Measurements from ENCODE around the gene NAT8L.

NAT8L gene

DNA sequence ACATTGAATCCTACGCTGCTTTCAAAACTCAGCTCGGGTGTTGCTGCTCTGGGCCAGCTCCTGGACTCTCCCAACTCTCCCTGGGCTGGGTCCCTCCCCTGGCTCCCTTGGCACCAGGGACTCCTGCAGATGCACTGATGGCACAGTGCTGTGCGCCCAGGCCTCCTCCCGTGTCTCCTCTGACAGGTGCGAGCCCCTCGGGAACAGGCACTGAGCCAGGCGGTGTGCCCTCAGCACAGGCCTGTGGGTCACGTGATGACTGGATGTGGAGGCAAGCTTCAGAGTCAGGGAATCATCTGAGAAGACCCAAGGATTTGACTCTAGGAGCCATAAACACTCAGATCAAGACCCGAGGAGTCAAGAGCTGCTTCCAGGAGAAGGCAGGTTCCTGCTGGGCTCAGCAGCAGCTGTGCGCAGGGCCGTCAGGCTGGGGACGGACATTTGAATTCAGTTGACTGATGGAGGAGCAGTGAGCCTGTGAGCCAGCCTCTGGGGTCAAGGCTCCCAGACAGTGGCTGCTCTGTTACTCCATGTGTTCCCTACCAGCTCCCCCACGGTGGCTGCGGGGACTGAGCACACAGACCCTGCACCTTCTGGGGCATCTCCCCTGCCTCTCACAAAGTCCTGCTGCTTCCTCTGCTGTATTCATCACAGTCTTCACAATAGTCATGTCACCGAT, 33.0 kb downstream of the NAT8L start:
- no peak overlapping the region for H3K4me3 ChIP-seq (ENCODE audit: low read depth, low read length)

DNA sequence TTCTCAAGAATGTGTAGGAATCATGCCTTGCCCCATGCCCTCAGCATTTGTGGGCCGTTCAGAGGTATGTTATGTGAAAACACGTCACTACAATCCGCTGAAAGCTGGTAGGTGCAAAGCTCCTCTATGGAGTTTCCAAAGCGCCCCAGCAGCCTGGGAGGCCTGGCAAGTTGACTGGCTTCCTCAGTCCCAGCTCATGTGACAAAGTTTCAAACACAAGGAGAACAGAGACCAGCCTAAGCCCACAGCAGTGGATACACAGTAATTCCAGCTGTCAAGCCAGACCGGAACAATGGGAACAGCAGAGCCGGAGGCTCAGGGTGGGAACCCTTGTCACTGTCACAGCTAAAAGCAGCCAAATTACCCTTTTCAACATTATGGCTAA, 33.5 kb downstream of the NAT8L start:
- H3K4me3 ChIP-seq (ENCODE audit: low read depth, low read length), result no peak overlapping the region

DNA sequence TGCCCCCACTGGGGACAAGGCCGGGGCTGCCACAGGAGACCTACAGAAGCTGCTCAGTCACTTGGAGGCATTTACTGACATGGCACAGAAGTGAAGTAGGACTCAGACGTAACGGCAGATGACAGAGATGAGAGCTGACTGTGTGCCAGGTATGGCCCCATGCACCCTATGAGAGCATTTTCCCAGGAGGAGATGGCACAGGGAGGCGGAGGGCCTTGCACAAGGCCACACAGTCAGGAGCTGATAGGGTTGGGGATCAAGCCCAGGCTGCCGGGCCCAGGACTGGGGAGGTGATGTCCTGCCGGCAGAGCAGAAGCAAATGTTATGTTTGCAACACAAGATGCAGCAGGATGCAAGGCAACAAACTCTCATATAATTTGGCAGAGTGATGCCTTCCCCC, 34.1 kb downstream of the NAT8L start:
- H3K4me3 ChIP-seq (ENCODE audit: low read depth, low read length), result no peak overlapping the region

DNA sequence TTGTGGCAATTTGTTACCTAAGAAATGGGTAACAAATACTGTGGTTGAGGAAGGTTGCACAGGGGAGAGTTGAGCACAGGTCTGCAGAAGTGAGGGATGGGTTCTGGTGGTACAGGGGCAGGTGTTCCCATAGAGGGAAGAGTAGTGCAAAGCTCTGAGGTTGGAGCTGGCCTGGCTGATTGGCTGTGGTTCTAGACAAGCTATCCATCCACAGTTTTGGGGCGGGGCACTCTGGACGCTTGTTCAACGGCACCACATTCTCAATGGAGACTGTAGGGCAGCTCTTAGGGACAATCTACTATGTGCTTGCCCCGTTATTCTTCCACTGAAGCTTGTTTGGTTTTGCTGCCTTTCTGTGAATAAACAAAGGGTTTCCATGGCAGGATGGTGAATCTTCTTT, 35.4 kb downstream of the NAT8L start:
- no peak overlapping the region for H3K4me3 ChIP-seq (ENCODE audit: low read depth, low read length)

DNA sequence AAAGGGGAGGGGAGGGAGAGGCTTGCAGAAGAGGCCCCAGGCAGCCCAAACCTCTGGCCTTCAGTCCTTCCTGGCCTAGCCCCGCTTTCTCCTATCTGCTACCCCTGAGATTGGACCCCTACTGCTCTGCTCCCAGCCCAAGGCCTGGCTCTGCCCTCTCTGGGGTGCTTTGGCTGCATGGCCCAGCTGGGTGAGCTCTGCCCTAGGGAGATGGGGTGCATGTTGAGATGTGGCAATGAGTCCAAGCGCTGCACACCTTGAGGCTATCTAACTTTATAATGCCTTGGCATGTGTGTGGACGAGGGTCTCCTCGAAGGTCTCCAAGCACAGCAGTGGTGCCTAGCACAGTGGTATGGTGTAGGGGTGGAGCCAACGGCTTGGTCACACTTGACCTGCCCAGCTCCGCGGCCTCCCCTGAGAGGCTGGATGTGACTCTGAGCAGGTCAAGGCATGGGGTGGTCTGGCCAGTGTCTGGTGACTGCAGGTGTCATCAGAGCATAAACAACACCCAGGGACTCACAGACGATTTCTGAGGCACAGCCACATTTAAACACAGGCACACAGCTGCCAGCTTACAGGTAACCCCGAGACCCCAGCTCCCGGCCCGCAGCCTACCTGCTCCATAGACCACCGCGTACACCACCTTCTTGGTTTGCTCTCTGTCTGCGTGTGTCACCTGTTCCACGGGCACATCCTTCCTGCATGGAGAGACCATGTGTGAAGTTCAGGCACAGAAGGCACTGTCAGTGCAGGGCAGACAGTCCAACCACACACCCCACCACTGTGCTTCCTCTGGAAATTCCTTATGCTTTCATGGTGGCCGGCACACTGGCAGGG, 36.3 kb downstream of the NAT8L start:
- H3K4me3 ChIP-seq (ENCODE audit: low read depth, low read length), result no peak overlapping the region

DNA sequence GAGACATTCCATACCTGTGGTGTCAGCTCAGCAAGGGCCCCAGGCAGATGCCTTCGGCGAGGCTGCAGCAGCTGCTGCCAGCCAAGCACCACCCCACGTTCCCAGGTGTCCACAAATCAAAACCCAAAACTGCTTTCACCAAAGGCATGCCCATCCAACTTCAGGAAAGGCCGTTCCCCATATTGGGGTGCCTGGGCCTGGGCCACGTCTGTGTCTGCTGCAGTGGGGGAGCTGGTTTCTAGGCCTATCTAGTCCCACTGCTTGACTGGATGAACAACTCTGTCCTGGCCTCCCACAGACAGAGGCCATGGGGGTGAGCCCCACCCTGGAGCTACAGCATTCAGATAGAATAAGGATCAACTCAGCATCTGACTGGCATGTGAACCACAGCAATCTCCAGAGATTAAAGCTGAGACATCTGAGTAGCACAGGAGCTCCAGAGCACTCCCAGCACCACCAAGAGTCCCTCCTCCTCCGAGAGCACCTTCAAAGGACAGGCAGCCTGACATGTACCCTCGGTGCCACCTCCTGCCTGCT, 37.0 kb downstream of the NAT8L start:
- H3K4me3 ChIP-seq (ENCODE audit: low read depth, low read length), result no peak overlapping the region

DNA sequence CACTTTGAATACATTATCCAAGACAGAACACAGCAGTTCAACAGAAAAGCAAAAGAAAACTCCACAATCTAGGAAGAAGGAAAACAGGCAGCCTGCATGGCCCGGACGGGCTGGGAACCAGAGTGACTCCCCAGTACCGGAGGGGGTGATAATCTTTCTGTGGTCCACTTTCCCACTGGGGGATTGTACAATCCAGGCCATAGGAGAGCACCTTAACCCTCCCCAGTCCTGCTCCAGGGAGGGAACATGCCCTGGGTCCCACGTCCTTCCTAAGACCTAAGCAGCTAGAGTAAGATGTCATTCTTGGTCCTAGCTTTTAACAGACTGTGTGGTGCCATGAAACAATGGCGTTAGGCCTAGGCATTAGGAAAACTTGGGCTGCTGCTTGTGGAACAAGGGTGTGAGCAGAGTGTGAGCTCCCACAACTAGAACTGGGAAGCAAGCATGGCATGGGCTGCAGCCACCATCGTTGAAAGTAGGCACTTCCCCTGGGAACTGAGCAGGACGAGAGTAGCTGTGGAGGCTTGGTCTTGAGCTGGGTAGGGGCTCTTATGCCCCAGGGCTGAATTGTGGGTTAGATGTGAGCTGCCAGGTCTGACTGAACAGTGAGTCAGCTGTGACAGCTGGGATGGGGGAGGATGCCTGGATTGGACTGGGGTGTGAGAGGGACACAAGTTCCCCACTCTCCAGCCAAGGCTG, 42.4 kb downstream of the NAT8L start:
- no peak overlapping the region for H3K4me3 ChIP-seq (ENCODE audit: low read depth, low read length)

DNA sequence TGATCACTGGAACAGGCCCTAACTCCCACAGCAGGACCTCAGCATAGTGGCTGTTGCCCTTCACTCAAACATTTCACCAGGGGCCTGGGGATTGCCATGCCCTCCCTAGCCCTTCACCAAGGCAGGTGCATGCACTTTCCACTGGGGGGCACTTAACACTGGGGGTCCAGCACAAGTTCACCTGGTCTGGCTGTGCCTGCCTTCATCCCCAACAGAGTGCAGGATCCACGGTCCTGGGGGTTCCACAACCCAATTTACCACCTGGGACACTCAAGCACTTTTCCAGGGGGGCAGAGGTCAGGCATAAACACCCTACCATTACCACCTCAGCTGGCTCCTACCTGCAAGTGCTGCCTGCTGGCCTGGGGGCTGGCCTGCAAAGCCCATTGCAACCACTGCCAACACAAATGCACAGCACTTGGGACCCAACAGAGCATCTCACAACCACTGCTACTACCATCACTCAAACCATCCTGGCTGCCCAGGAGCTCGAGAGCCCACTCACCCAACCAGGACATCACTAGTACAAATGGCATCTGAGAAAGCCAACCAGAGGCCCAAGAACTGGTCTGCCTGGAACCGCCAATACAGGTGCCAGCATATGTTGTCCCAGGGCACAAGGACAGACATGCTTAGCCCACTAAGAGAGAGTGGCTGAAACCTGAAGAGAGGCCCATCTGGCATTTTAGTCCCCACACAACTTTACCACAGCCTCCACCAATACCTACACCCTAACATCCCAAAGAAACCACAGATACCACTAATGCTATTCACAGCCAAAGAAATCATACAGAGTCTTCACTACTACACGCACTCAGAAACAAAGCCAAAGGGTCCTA, 43.1 kb downstream of the NAT8L start:
- H3K4me3 ChIP-seq (ENCODE audit: low read depth, low read length), result no peak overlapping the region

DNA sequence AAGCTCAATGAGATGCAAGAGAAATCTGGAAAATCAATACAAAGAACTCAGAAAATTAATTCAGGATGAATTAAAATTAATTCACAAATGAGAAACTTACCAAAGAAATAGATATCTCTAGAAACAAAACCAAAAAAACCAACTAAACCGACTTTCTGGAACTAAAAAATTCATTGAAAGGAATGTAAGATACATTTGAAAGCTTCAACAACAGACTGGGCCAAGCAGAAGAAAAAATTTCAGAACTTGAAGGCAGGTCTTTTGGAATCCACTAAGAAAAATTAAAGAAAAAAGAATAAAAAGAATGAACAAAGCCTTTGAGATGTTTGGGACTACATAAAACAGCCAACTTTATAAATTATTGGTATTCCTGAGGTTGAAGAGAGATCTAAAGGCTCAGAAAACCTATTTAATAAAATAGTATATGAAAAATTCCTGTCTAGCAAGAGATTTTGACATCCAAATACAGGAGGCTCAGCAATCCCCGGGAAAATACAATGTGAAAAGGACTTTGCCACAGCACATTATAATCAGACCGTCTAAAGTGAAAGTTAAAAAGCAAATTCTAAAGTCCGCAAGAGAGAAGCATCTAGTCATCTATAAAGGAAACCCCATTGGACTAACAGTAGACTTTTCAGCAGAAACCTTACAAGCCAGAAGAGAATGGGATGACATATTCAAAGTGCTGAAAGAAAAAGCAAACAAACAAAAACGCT, 44.2 kb downstream of the NAT8L start:
- H3K4me3 ChIP-seq (ENCODE audit: low read depth, low read length), result no peak overlapping the region

DNA sequence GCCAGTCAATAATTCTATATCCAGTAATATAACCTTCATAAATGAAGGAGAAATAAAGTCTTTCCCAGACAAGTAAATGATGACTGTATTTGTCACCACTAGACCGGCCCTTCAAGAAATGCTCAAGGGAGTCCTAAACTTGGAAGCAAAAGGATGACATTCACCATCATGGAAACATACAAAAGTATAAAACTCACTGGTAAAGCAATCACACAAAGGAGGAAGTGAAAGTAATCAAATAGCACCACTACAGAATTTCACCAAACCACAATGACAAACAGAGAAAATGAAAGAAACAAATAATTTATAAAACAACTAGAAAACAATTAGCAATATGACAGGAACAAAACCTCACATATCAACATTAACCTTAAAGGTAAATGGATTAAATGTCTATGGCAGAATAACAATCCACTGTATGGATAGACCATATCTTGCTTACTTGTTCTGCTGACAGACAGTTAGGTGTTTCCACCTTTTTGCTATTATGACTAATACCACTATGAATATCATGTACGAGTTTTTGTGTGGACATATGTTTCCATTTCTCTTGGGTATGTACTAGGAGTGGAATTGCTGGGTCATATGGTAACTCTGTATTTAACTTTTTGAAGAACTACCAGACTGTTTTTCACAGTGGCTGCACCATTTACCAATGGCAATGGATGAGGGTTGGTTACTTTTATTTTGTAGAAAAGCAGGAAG, 44.9 kb downstream of the NAT8L start:
- H3K4me3 ChIP-seq (ENCODE audit: low read depth, low read length), result no peak overlapping the region

DNA sequence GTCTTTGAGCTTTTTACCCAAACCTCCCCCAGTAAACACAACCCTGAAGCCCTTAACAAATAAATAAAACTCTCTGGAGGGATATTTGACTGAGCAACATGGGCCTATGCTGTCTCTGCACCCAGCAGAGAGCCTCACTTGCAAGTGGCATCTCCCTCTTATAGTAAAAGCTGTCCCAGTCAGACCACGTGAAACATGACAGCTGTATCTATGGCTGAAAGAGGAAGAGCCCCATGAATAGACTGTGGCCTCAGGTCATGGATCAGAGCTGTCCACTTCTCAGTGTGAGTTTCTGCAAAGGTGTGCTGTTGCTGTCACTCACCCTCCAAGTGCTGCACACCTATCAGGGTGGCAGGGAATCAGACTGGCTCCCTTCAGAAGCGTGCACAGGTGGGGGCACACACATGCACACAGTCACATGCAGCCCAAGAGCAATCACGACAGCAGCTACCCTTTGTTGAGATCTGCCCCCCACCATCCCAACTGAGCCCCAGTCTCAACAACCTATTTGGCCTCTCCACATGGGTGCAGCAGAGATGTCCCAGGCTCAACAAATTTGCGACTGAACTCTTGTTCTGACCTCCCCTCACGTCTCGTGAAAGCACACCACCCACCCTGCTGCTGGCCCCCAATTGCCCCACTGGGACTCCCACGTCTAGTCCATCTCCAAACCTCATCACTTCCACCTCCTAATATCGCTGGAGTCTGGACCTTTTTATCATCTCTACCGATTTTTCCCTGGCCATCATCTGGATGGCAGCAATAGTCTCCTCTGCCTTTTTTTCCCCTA, 45.6 kb downstream of the NAT8L start:
- H3K4me3 ChIP-seq (ENCODE audit: low read depth, low read length), result no peak overlapping the region

DNA sequence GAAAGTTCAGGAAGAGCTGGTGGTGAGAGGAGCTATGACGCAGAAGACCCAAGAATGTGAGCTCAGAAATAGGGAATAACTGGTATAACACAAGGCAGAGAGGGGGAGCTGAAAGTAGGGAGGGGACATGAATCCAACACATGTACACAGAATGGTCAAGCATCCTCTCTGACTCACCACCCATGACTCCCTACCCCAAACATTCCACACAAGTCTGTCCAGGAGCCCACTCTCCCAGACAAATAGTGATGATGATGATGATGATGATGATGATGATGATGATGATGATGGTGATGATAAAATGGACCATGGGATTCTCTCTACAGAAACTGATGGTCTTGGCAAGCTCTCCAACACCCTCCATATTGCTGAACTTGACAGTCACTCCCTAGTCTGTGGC, 46.4 kb downstream of the NAT8L start:
- H3K4me3 ChIP-seq (ENCODE audit: low read depth, low read length), result no peak overlapping the region

DNA sequence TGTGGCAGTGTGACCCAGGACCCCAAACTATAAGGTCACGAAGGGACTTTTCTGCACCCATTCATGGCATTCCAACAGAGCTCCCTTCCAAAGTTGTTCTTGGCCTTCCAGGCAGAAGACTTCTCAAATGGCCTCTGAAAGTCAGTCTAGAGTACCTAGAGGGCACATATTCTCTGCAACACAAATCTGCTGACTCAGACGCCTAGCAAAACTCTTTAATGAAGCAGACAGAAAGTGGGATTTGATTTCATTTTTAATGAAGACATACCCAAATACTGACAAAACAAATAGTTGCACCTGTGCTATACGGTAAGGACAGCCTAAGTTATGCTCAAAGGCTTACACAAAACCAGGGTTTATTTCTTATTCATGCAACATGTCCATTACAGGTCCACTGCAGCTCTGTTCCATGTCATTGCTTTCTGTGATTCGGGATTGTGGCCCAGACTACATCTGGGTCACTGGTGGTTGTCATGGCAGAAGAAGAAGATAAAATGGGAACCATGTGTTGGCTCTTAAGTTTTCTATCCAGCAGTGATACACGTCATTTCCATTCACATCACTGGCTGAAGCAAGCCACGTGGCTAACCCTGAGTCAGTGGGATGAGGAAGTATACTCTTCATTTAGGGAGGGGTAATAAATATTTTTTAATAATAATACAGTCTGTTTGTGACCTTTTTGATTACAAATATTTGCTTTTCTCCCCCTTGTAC, 57.7 kb downstream of the NAT8L start:
- no peak overlapping the region for H3K4me3 ChIP-seq (ENCODE audit: low read depth, low read length)
